Mucosa of stomach (tissue), 1 donor: ENCODE data around the gene IRAK1.

Experiments used
- H3K27me3 ChIP-seq: one replicate; pipeline ENCODE4 v1.7.0; 2013; ENCODE audit warnings: mild to moderate bottlenecking, low read length; ENCODE audit not compliant: control insufficient read depth, insufficient read depth
- H3K36me3 ChIP-seq: one replicate; pipeline ENCODE4 v1.7.0; 2013; ENCODE audit warnings: low read length; ENCODE audit not compliant: control insufficient read depth, insufficient read depth
- H3K4me1 ChIP-seq: one replicate; pipeline ENCODE4 v1.7.0; 2013; ENCODE audit warnings: mild to moderate bottlenecking, low read length; ENCODE audit not compliant: control insufficient read depth, insufficient read depth
- H3K4me3 ChIP-seq: one replicate; pipeline ENCODE4 v1.7.0; 2013; ENCODE audit warnings: low read length
- H3K9ac ChIP-seq: one replicate; pipeline ENCODE4 v1.7.0; 2013; ENCODE audit warnings: mild to moderate bottlenecking, low read length, moderate library complexity
- H3K9me3 ChIP-seq: one replicate; pipeline ENCODE4 v1.7.0; 2013; ENCODE audit warnings: mild to moderate bottlenecking, low read length, moderate library complexity; ENCODE audit not compliant: control insufficient read depth
- donor health status: Pancreatic carcinoma.

IRAK1 gene

GRCh38 chrX:154037754-154038153 lies 18.1 kb upstream of the IRAK1 start:
- Histone ChIP-seq H3K9ac (no peak overlapping the region), H3K9me3 (no peaks in the 10 kb centered on the region), H3K36me3 (no peaks in the 10 kb centered on the region), H3K4me3 (no peak overlapping the region), H3K4me1 (peaks cover 6% of the 10 kb centered on the region), H3K27me3 (no peaks in the 10 kb centered on the region)

GRCh38 chrX:154036513-154036912 lies 16.8 kb upstream of the IRAK1 start:
- H3K9me3 ChIP-seq, result no peaks in the 10 kb centered on the region
- H3K4me3 ChIP-seq, result no peak overlapping the region
- H3K9ac ChIP-seq, result no peak overlapping the region
- H3K27me3 ChIP-seq, result no peaks in the 10 kb centered on the region
- H3K36me3 ChIP-seq, result no peaks in the 10 kb centered on the region
- peaks cover 6% of the 10 kb centered on the region for H3K4me1 ChIP-seq

- no peaks in the 10 kb centered on the region for H3K27me3 ChIP-seq
- H3K4me1 ChIP-seq, result peaks cover 14% of the 10 kb centered on the region
- no peaks in the 10 kb centered on the region for H3K9me3 ChIP-seq
- peaks cover 6% of the 10 kb centered on the region for H3K36me3 ChIP-seq
- H3K4me3 ChIP-seq, result no peak overlapping the region
- H3K9ac ChIP-seq, result no peak overlapping the region
Observed at GRCh38 chrX:154033848-154034247, 14.1 kb upstream of the IRAK1 start.

GRCh38 chrX:154032653-154033052 lies 13.0 kb upstream of the IRAK1 start:
- Histone ChIP-seq H3K9ac (no peak overlapping the region), H3K27me3 (no peaks in the 10 kb centered on the region), H3K4me1 (peaks cover 20% of the 10 kb centered on the region), H3K4me3 (no peak overlapping the region), H3K36me3 (peaks cover 6% of the 10 kb centered on the region), H3K9me3 (no peaks in the 10 kb centered on the region)

GRCh38 chrX:154032160-154032559 lies 12.5 kb upstream of the IRAK1 start:
- peaks cover 6% of the 10 kb centered on the region for H3K36me3 ChIP-seq
- H3K4me1 ChIP-seq, result peaks cover 20% of the 10 kb centered on the region
- H3K9me3 ChIP-seq, result no peaks in the 10 kb centered on the region
- no peaks in the 10 kb centered on the region for H3K27me3 ChIP-seq
- H3K9ac ChIP-seq, result no peak overlapping the region
- no peak overlapping the region for H3K4me3 ChIP-seq

GRCh38 chrX:154030715-154031305 lies 11.1 kb upstream of the IRAK1 start:
- H3K9me3 ChIP-seq, result no peaks in the 10 kb centered on the region
- H3K4me1 ChIP-seq, result peaks cover 20% of the 10 kb centered on the region
- no peak overlapping the region for H3K9ac ChIP-seq
- no peak overlapping the region for H3K4me3 ChIP-seq
- H3K36me3 ChIP-seq, result peaks cover 6% of the 10 kb centered on the region
- no peaks in the 10 kb centered on the region for H3K27me3 ChIP-seq

GRCh38 chrX:154030266-154030665 lies 10.6 kb upstream of the IRAK1 start:
- peaks cover 6% of the 10 kb centered on the region for H3K36me3 ChIP-seq
- H3K4me3 ChIP-seq, result no peak overlapping the region

GRCh38 chrX:154029439-154029838 lies 9.7 kb upstream of the IRAK1 start:
- peaks cover 6% of the 10 kb centered on the region for H3K36me3 ChIP-seq
- H3K4me1 ChIP-seq, result peaks cover 20% of the 10 kb centered on the region
- no peaks in the 10 kb centered on the region for H3K9me3 ChIP-seq
- H3K27me3 ChIP-seq, result no peaks in the 10 kb centered on the region
- no peak overlapping the region for H3K4me3 ChIP-seq
- H3K9ac ChIP-seq, result no peak overlapping the region

More at GRCh38 chrX:154030266-154030665, 10.6 kb upstream of the IRAK1 start:
- Histone ChIP-seq H3K4me1 (peaks cover 20% of the 10 kb centered on the region), H3K27me3 (no peaks in the 10 kb centered on the region), H3K9ac (no peak overlapping the region), H3K9me3 (no peaks in the 10 kb centered on the region)

- peaks cover 20% of the 10 kb centered on the region for H3K4me1 ChIP-seq
Observed at GRCh38 chrX:154028502-154029184, 8.9 kb upstream of the IRAK1 start.

GRCh38 chrX:154027986-154028385 lies 8.3 kb upstream of the IRAK1 start:
- H3K36me3 ChIP-seq, result peaks cover 6% of the 10 kb centered on the region

More at GRCh38 chrX:154028502-154029184, 8.9 kb upstream of the IRAK1 start:
- no peak overlapping the region for H3K9ac ChIP-seq
- peaks cover 6% of the 10 kb centered on the region for H3K36me3 ChIP-seq
- H3K4me3 ChIP-seq, result no peak overlapping the region
- H3K27me3 ChIP-seq, result no peaks in the 10 kb centered on the region
- H3K9me3 ChIP-seq, result no peaks in the 10 kb centered on the region

GRCh38 chrX:154027022-154027402 lies 7.3 kb upstream of the IRAK1 start:
- no peaks in the 10 kb centered on the region for H3K9me3 ChIP-seq
- no peaks in the 10 kb centered on the region for H3K27me3 ChIP-seq
- H3K9ac ChIP-seq, result no peak overlapping the region
- H3K36me3 ChIP-seq, result peaks cover 6% of the 10 kb centered on the region
- no peak overlapping the region for H3K4me3 ChIP-seq
- H3K4me1 ChIP-seq, result peaks cover 16% of the 10 kb centered on the region

More at GRCh38 chrX:154027986-154028385, 8.3 kb upstream of the IRAK1 start:
- Histone ChIP-seq H3K9me3 (no peaks in the 10 kb centered on the region), H3K4me1 (peaks cover 17% of the 10 kb centered on the region), H3K9ac (no peak overlapping the region), H3K4me3 (no peak overlapping the region), H3K27me3 (no peaks in the 10 kb centered on the region)

- H3K4me3 ChIP-seq, result no peak overlapping the region
- no peaks in the 10 kb centered on the region for H3K27me3 ChIP-seq
- H3K9me3 ChIP-seq, result no peaks in the 10 kb centered on the region
- no peak overlapping the region for H3K9ac ChIP-seq
- peaks cover 6% of the 10 kb centered on the region for H3K36me3 ChIP-seq
- peaks cover 16% of the 10 kb centered on the region for H3K4me1 ChIP-seq
Observed at GRCh38 chrX:154026136-154027021, 6.7 kb upstream of the IRAK1 start.
